ENCODE measurements around the gene CKAP2.
"Not testable (repeated sequence)": the region's sequence is repeated elsewhere in the genome, so short reads cannot be mapped to it uniquely, and the experiment has no call there.

CKAP2 gene

GRCh38 chr13:52451135-52451804 is 4.0 kb upstream of the CKAP2 start:
- no peak for DNase-seq

DNA sequence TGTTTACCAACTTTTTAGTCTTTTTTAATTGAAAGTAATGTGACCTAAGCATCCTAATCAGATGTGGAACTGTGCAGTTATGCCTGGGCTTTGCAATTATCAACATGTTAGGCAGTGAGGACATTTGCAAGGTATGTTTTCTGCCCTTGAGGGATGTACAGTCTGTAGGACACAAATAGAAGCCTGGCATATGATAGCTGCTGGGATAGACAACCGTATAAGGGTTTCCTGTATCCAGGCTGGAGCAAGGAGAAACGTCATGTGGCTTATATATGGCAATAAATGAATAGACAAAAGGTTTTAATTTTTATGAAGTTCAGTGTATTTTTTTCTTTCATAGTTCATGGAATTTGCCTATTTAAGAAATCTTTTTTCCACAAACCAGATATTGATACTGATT is 2.8 kb upstream of the CKAP2 start:
- no peak for DNase-seq

DNA sequence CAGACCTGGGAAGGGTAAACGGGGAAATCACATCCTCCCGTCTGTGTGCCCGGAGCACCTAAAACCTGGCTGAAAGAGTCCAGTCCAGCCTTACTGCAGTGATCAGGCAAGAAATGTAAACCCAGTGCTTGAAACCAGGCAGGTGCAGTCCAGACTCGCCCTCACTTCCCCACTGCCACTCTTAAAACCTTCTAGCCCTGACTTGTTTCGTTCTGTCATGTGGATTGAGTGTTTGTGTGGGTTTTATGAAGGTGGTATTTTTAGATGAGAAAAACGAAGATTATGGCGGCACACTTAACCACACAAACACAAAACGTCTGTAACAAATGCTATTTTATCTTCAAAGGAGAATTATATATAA is 839 bp upstream of the CKAP2 start:
- DNase-seq = peak; percentile 47

DNA sequence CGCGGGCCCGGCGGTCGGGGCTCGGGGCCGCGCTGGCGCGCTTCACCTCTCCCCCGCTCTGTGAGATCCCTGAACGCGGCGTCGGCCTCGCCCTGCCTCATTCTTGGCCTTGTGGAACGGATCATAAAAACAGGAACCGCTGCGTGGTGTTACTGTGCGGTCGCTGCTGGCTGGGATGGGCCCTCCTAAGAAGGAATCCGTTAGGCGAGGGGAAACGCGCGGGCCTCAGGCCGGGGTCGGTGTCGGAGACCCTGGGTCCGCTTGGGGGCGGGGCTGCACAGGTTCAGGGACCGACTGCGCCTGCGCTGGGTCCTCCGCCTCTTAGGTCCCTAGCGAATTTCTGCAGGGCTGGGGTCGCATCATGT is 381 bp downstream of the CKAP2 start:
- DNase-seq = peak; percentile 90

- DNase-seq = no peak
These were observed 4.4 kb downstream of the CKAP2 start for GRCh38 chr13:52459668-52460067.

GRCh38 chr13:52461265-52461664 is 6.0 kb downstream of the CKAP2 start:
- no peak for DNase-seq

DNA sequence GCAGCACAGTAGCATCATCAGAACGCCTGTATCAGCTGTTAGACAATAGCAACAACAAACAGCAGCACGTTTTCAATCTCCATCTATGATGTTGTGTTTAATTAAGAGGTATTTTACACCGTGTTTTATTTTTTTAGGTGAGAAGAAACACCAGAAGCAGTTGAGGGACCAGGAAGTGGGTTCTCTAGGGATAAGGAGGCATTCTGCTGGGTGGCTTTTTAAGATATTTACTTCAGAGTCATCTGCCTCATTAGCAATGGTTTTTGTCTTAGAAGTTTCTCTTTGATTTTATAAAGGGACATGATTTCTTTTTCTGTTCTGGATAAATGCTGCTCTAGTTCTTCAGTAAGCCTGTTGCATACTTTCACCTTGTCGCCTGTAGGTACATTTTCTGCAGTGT is 8.2 kb downstream of the CKAP2 start:
- DNase-seq = no peak

GRCh38 chr13:52468487-52468886 is 13.2 kb downstream of the CKAP2 start:
- not testable (repeated sequence) for DNase-seq

GRCh38 chr13:52480677-52481428 is 25.6 kb downstream of the CKAP2 start:
- DNase-seq = not testable (repeated sequence)

GRCh38 chr13:52487078-52487477 is 31.8 kb downstream of the CKAP2 start:
- not testable (repeated sequence) for DNase-seq

DNA sequence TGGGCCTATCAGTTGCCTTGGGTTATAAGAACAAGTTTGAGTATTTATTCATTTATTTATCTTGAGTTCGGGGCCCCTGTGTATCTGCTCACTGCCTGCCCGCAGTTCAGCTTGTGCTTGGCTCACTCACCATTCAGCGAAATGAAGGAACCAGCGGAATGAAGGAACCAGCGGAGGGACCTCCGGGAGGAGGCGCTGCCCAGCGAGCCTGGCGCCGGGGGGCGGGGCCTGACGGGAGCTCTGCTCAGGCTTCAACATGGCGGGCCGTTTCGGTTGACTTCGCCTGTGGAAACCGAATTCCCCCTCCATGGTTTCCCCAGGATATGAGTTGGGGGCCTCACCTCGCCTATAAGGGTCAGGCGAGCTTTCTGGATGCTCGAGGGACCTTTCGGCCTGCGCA is 33.5 kb downstream of the CKAP2 start:
- not testable (repeated sequence) for DNase-seq

DNA sequence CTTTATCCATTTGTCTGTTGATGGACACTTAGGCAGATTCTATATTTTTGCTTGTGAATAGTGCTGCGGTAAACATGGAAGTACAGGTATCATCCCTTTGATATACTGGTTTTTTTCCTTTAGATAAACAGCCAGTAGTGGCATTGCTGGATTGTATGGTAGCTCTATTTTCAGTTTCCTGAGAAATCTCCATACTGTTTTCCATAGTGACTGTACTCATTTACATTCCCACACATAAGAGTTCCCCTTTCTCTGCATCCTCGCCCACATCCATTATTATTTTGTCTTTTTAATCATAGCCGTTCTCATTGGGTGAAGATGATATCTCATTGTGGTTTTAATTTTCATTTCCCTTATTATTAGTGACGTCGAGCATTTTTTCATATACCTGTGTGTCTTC is 35.7 kb downstream of the CKAP2 start:
- DNase-seq = not testable (repeated sequence)

- not testable (repeated sequence) for DNase-seq
These were observed 39.0 kb downstream of the CKAP2 start for GRCh38 chr13:52494241-52494640.

DNA sequence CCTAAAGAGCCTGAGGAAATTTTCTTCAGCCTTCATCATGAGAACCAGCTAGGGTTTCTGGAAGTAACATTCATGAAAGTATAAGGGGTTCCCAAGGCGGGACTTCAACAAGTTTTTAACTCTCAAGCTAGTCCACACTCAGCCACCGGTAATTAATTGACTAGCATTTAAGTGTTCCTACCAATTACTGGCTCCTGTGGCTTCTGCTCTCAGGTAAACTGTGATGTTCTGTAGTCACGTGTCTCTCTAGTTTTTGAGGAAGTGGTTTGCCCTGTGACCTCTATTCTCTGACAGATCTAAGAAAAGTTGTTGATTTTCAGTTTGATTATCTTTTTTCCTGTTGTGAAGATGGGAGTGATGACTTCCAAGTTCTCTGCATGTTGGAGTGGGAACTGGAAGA is 42.7 kb downstream of the CKAP2 start:
- DNase-seq = not testable (repeated sequence)

DNA sequence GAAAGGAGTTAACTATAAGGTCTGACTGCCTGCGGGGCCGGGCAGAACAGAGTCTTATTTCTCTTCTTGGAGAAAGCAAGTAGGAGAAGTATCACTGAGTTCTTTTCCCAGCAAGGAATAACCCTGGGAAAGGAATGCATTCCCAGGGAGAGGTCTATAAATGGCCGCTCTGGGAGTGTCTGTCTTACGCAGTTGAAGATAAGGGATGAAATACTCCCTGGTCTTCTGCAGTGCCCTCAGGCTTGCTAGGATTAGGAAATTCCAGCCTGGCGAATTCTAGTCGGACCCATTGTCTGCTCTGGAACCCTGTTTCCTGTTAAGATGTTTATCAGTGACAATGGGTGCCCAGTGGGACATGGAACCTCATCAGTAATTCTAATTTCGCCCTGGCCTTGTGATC is 47.0 kb downstream of the CKAP2 start:
- DNase-seq = not testable (repeated sequence)

DNA sequence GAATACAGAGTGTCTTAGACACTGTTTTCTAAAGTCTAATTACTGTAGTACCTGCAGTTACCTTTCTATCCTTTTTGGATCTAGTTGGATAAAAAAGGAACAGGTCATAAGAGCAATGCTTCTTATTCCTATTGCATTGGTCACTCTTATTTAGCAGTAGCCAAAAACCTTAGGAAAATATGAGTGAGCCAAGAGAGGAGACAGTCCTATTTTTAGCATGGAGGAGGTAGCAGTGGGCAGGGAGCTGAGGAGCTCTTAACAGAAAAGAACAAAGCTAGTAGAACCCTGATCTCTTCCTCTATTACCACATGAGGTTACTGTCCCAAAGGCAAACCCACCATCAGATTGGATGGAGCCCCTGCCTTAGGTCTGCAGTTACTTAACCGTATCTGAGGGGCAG is 50.6 kb downstream of the CKAP2 start:
- DNase-seq = not testable (repeated sequence)

- DNase-seq = not testable (repeated sequence)
These were observed 54.3 kb downstream of the CKAP2 start for GRCh38 chr13:52509532-52509931.

GRCh38 chr13:52510221-52510797 is 55.0 kb downstream of the CKAP2 start:
- not testable (repeated sequence) for DNase-seq

GRCh38 chr13:52511598-52511997 is 56.3 kb downstream of the CKAP2 start:
- not testable (repeated sequence) for DNase-seq

GRCh38 chr13:52513957-52514596 is 58.8 kb downstream of the CKAP2 start:
- DNase-seq = peak; percentile 91

- not testable (repeated sequence) for DNase-seq
These were observed 68.0 kb downstream of the CKAP2 start for GRCh38 chr13:52523323-52523722.

All from hematopoietic multipotent progenitor cell treated with erythropoietin and hydrocortisone succinate and interleukin-3 and kit ligand, for 6 days (in vitro differentiated cells).